ENCODE measurements around the gene BAIAP2.
"Not testable (repeated sequence)": the region's sequence is repeated elsewhere in the genome, so short reads cannot be mapped to it uniquely, and the experiment has no call there.

The BAIAP2 gene

DNA sequence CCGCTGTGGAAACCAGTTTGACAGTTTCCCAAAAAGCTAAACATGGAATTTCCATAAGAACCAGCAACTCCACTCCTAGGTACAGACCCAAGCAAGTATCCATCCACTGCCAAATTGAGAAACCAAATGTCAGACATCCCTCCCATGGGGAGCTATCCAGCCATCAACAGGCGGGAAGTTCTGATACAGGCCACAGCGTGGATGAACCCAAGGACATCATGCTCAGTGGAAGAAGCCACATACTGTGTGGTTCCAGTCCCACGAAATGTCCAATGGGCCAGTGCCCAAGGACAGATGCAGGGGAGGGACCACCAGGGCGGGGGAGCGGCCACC is 12.6 kb upstream of the BAIAP2 start:
- DNase-seq, result peak; percentile 51

DNA sequence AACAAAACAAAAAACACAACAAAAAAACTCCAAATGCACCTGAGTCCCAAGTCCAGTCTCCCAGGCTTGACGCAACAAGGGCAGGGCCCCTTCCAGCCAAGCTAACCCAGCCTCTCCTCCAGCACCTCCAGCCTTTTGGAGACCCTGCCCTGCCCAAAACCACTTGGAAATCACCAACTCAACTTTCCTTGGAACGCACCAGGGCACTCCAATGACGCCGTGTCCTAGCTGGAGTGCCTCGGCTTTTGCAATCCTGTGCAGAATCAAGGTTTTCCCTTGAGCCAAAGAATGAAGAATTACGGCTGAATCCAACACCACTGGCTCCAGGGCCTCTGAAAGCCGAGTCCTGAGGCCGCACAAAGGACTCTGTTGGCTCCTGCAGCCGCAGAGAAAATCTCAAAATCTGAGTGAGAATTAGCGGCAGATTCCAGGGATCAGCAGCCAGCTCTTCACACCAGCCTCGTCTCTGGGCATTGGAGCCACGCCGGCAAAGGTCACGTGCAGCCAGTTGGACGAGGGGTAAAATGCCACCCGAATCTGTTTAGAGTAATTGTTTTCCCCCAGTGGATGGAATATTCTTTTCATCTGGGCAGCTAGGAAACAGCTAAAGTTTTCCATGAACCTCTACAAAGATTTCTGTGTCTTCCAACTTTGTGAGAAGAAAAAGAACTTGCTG is 9.7 kb upstream of the BAIAP2 start:
- DNase-seq, result peak; percentile 75

DNA sequence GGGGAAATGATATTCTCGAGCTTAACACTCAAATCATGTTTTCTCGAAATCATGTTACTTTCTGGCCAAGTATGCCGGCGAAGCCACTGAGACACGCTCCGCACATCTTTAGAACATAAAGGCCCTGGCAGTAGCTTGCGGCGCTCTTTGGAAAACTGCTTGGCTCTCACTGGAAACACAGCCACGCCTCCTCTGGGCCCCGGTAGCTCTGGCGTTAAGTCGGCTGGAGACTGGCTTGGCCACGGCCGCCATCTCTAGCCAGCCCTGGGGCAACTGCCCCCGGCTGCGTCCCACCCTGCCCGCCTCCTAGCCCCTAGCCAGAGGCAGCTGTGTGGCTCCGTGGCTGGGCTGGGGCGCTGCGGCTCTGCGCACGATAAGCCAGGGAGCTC is 9.2 kb upstream of the BAIAP2 start:
- peak; percentile 85 for DNase-seq

DNA sequence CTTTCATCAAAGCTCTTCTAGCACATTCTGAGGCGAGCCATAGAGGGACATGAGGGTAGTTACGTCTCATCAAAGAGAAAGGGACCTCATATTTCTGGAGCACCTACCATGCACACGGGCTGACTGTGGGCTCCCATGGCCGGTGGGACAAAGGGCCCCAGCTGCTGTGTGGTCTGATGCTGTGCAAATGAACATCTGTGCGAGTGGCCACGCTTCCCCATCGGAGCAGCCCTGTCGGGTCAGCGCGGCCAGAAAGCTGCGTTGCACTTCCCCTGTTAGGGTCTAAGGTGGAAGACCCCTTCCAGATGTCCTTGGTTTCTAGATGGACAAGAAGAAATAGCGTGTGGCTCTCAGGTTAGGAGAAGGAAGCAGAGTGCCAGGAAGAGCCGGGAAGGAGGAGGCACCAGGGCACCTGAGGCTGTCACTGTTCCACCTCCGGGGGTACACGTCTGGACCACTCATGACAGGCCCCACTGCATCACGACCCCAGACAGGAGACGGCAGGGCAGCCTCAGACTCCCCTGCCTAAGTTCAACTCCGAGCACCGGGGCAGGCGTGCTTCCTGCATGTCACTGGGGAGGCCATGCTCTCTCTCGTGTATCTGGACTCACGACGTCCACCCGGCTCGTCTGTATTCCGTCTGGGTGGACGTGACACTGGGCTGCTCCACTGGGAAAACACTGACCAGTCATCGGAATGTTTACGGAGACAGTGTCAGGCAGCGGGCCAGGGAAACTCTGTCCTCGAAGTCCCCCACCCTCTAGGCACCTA is 8.5 kb upstream of the BAIAP2 start:
- DNase-seq, result peak; percentile 20

DNA sequence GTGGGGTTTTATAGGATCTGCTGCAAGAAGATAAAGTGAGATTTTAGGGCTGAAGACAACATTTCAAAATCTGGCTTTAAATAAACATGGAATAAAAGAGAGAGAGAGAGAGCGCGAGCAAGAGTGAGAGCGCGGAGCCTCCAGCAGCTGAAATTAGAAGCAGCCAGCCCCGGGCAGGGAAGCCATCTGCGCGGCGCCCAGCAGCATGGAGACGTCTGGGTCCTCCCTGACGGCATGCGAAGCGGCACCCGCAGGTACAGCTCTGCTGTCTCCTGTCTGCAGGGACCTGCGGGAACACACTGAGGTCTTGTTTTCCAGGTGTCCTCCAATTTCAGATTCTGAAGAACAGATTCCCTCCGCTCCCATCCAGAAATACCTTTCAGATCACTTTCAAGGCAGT is 7.9 kb upstream of the BAIAP2 start:
- peak; percentile 28 for DNase-seq

DNA sequence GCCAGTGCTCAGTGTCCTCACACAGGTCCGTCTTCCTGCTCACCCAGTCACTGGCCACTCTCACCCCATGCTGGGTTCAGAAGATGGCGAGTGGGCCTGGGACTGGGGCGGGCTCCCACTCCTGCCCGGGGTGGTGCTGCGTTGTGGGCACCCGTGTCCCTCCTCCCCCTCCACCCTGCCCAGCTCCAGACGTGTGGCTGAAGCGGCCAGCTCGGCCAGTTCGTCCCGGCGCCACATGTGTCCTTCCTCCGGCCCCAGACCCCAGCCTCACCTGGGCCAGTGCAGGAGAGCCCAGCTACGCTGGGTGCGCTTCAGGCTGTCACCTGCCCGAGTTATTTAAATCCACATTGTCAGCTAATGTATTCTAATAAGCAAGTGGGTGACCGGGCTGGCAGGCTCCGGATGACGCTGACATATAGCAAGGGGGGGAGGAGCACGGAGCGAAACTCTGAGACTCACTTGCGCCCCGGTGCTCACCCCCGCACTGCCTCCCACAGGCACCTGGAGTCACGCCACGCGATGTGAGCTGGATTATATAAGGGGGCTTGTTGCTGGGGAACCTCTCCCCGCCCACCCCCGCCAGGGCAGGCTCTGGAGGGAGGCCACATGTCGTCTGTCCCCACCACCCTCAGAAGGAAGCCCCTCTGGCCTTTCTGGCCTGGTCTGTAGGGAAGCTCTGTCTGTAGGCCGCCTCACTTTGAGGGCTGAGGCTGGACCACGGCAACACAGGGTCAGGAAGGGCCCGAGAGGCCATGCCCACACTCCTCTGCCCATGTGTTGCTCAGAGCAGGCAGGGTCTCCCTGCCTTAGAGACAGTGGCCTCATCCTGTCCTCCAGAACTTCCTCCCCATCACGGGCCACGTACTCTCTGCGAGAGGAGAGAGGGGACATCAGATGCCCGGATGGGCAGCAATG is 7.1 kb upstream of the BAIAP2 start:
- peak; percentile 32 for DNase-seq

DNA sequence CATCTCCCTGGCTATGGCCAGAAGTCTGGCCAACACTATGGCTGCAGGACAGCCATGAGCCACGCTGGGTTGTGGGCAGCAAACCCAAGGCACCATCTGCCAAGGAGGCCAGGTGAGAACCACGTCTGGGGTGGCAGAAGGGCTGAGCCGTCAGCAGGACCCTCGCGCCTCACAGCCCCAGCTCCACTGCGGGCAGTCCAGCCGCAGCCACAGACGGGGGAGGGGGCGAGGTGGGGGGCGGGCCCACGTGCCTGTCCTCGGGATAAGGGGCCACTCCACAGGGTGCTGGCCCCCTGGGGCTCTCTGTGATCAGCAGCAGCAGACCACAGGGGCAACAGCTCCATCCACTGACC is 6.5 kb upstream of the BAIAP2 start:
- peak; percentile 20 for DNase-seq

DNA sequence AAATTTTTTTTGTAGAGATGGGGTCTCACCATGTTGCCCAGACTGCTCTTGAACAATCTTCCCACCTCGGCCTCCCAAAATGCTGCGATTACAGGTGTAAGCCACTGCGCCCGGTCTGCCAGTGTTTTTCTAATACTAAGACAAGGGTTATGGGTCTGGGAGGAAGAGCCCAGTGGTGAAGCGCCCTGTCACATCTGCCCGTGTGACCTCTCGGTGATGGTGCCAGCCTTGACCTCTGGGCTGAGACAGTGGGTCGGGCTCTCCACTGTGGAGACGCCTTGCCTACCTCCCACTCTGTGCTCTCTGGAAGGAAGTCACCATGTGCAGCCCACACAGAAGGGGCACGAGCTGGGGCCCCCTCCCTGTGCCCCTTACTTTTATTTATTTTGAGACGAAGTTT is 5.1 kb upstream of the BAIAP2 start:
- DNase-seq, result no peak

DNA sequence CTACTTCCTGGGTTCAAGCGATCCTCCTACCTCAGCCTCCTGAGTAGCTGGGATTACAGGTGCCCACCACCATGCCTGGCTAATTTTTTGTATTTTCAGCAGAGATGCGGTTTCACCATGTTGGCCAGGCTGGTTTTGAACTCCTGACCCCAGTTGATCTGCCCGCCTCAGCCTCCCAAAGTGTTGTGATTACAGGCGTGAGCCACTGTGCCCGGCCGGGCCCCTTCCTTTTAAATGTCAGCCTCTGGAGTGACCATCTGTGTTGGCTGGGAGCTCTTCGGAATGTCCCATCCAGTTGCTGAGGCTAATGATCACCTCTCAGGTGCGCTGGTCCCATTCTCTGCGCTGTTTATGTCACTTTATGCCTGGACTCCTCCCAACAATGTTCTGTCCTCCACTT is 4.6 kb upstream of the BAIAP2 start:
- not testable (repeated sequence) for DNase-seq

DNA sequence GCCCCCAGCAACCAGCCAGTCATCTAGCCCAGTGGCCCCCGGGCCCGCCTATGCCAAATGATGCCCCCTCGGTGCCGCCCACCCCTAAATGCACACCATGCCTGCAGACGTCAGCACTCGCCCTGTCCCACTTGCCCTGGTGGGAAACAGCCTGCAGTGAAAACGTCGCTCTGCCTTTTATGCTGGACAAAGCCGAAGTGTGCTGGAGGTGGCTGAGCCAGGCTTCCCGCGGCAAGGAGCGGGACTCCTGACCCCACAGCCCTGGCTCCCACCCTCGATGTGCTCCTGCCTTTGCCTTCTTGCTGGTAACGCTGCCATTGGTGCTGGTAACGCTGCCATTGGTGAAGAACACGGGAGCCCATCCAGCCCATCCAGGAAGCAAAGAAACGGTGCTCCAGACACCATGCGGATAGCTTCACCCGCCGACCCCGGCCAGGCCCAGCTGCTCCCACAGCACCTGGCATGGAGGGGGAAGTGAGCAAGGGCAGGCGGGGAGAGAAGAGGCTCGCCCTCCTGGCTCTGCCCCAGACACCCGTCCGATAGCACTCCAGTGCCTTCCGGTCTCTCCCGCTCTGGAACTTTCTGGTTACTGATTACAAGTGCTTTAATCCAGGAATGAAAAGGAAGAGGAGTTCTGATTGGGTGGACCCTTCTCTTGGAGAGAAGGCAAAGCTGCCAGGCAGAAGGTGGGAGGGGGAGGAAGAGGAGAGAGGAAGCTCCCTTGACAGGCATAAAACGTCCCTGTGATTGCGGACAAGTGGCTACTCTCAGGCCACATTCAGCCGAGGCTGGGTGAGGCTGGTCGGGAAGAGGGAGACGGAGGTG is 4.0 kb upstream of the BAIAP2 start:
- DNase-seq, result peak; percentile 44

DNA sequence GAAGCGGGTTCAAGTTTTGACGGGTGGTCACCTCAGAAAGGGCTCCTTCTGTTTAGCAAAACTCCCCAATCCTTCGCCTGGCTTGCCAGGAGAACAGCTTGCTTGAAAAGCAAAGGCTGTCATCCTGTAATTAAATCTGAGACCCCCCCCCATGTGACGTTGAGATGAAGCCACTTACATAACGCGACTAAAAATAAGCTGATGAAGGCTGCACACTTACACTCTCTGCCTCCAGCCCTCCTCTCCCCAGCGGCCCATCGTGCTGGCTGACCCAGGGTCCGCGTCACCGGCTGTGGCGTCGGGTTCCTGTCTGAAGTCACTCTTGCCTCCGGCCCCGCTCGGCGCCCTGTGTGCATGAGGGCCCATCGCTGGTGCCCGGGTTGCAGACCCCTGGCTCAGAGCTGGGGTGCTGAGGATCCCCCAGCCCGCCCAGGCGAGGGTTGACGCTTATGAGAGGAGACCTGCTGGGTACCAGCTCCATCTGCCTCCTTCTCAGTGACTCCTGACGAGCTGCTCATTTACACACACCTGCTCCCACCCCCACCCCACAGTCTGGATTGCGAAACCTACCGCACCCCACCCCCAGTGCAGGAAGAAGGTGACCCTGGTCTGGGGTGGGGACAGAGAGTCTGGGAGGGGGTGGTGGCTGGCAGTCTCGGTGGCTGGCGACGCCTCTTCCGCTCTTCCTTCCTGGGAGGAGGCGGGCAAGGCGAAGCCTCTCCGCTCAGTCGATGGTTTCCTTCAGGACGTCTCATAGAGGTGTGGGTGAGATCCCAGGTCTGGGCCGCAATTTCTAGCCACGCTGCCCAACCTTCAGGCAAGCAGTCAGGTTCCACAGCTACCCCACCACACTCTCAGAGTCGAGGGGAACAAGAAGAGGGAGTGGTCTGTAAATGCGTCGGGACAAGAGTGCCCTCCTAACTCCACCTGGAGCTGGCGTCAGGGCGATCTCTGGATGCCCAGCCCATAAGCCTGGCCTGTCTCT is 3.1 kb upstream of the BAIAP2 start:
- peak; percentile 19 for DNase-seq

DNA sequence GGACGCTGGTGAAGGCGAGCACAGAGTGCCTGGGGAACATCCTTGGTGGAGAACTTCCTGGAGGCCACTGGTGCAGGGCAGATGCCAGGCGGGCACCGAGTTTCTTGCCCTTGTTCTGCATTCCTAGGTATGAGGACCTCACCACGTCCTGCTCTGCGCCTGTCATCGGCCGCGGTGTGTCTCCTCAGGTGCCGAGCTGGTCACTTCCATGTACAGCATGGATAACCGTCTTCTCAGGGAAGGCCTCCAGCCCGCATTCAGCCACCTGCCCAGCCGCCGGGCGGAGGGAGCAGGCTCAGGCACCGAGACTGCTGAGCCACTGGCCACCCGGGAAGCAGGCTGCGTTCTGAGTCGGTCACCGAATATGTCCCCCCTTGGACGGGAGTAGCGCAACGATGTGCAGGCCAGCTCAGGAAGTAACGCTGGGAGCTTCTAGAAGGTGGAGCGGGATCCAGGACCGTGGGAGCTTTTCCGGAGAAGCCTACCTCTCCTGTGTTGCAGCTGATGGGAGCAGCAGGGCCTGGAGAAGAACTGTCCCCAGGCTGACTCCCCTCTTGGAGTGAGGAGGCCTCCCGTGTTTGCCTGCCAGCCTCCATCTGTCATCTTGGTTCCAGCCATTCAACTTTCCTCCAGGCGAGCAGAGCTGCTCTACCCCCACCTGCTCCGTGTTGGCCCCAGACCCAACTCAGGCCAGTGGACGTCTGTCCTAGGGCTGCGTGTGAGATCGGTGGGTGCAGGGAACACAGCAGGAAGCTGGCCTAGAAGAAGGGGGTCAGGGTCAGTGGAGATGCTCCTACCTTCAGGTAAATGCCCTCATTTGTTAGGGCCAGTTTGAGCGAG is 2.1 kb upstream of the BAIAP2 start:
- DNase-seq, result no peak

DNA sequence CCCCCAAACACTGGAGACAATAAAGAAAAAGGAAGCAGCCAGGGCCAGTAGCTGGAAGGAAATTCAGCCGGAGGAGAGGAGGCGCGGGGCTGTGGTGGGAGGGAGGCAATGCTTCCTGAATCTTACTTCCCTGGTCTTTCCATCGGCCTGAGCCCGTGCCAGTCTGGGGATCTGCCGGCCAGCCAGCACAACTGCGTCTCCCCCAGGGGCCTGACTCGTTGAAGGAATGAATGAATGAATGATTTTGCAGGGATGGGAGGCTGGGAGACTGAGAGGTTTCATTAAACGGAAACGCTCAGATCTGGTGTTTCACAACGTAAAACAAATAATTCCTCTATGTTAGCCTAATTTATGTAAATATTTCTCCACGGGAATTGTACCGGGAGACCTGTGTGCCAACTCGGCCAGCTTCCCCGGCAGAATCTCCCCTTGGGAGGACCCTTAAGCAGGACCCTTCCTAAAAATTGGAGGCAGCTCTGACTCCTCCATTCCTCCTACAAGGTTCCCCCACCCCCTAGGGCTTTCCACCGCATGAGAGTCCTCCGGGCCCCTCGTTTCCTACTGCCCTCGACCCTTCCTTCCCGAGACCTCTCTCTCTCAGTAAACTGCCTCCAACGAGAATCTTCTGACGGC is 1.3 kb upstream of the BAIAP2 start:
- DNase-seq, result peak; percentile 65

DNA sequence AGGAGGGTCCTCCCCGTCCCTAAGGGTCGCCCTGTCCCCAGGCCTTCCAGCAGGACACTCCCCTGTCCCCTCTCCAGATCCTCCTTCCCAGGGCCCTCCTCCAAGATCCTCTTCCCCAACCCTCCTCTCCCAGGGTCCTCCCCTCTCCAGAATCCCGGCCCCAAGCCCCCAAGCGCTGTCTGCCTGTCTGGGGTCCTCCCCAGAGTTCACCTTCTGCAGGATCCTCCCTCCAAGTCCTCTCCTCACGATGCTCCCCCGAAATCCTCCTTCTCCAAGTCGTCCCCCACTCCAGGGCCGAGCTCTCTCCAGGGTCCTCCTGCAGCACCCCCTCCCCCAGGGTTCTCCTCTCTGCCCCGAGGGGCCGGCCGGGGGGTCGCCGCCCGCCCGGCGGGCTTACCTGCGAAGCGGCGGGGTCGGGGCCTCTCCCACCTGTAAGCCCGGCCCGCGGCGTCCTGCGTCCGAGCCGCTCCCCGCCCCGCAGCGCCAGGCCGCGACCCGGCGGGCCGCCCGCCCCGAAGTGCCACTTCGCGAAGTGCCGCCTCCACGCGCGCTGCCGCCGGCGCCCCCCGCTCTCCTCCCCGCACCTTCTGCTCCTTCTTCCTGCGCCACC is 678 bp upstream of the BAIAP2 start:
- DNase-seq, result no peak

DNA sequence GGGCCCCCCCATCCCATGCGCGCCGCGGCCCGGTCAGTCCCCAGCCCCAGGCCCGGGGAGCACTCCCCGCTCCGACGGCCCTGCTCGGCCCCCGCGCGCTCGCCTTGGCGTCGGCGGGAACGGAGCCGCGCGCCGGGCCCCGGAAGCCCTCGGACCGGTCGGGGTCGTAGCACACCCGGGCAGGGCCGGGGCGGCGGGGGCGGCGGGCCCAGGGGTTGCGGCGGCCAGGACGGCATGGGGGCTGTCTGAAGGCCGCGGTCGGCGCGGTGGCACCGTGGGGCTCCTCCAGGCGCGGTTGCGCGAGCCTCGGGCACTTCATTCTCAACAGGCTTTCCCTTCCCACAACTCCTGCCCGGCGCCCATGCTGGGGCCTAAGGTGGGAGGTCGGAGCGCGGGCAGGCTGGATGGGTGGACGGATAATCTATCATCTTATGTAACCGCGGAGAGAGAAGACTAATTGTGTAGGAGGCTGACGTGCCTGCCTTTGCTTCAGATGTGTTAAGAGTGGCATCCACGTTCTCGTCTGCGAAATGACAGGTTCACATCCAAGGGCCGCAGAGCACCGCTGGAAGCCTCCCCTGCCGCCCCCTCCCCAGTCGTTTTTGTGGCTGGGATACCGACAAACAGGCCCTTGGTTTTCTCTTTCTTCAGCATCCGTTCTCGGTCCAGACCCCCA is 708 bp downstream of the BAIAP2 start:
- DNase-seq, result no peak

DNA sequence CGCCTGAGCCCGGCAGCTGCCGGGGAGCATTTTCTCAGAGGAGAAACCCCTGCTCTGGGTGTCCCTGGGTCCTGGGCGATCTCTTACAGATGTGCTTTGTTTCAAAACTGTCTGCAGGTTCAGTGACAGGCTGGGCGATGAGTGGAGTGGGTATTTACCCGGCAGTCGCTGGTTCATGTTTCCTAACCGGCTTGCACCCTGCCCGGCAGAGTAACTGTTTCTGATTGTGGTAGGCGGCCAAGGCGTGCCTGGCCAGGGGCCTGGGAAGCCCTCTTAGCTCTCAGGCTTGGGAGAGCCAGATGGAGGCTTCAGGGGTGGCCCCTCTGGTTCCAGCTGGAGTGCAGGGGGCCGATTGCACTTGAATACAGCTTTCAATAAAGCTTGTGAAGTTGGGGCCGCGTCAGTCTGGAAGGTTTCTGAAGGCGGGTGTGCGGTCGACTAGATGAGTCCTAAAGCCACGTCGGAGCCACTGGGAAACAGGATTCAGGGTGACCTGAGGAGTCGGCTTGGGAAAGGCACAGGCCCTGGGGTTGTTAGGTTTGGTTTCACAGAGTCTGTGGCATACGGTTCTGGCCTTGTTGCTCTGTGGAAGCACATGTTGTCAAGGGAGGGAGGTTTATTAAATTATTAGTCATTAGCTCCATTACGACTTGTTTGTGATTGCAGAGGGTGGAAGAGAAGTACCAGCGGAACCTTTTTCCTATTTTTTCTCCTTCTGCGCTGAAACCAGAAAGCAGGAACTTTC is 1.4 kb downstream of the BAIAP2 start:
- no peak for DNase-seq

DNA sequence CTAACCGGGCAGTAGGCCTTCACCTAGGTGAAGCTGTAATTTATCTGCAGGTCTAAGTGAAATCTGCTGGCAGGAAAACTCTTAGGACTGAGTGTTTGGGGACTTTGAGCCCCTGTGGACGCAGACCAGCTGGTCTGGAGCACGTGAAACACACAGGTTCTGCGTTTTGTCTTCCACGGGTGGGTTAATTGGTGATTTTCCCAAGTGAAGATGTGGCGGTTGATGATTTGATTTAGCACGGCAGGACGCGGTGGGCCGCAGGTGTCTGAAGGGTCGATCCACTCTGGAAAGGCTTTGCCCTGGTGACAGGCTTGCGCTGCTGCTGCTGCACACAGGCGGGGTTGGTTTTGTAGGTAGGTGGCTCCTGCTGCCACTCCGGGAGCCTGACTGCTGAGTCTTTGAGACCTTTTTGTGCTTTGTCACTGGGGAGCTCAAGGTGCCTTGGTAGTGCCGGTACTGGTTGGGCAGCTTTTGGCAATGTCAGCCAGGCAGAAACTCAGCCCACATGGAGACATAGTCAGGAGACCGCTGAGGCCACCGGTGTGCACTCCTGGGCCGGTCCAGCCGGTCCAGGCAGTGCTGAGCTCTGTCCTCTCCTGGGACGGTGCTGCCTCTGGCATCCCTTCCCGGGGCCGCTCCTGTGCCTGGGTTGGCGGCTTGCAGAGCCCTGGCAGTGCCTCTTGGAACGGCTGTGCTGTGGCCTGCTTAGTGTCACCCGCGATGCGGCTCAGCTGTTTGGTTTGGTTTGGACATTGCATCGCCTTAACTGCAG is 2.3 kb downstream of the BAIAP2 start:
- DNase-seq, result peak; percentile 63
